IMR-90 (cell line): Measurements from ENCODE around the gene RASGRP1.

Experiments
- BHLHE40 ChIP-seq: fragments of 150-350 bp; IDR thresholded peaks from 2 replicates; pipeline ENCODE4 v1.6.1; 2016; ENCODE audit warnings: mild to moderate bottlenecking, low read depth, low read length
- CEBPB ChIP-seq: IDR thresholded peaks from 2 replicates; pipeline ENCODE4 v1.6.1; 2012; ENCODE audit warnings: low read depth, low read length, improper control_type of control experiment
- MAFK ChIP-seq: IDR thresholded peaks from 2 replicates; pipeline ENCODE4 v1.6.1; 2012; ENCODE audit warnings: low read depth, low read length, improper control_type of control experiment
- MAZ ChIP-seq: IDR thresholded peaks from 2 replicates; pipeline ENCODE4 v1.6.1; 2012; ENCODE audit warnings: low read depth, mild to moderate bottlenecking, low read length, improper control_type of control experiment, moderate library complexity, borderline replicate concordance
- POLR2A ChIP-seq: IDR thresholded peaks from 2 replicates; pipeline ENCODE4 v1.6.1; 2012; ENCODE audit warnings: mild to moderate bottlenecking, low read depth, low read length
- RAD21 ChIP-seq: IDR thresholded peaks from 2 replicates; pipeline ENCODE4 v1.6.1; 2012; ENCODE audit warnings: low read length, improper control_type of control experiment
- RFX5 ChIP-seq: IDR thresholded peaks from 2 replicates; pipeline ENCODE4 v1.8.0; 2012; ENCODE audit warnings: low read depth, mild to moderate bottlenecking, low read length, moderate library complexity
- SMC3 ChIP-seq: fragments of 150-350 bp; IDR thresholded peaks from 2 replicates; pipeline ENCODE4 v1.6.1; 2016; ENCODE audit warnings: low read depth, mild to moderate bottlenecking, antibody characterized with exemption, low read length, moderate library complexity
- TF ChIP-seq, protein P1 (sequence below): conservative IDR thresholded peaks from 2 replicates; pipeline ENCODE4 v1.5.1; 2012; ENCODE audit warnings: mild to moderate bottlenecking, low read depth, low read length, improper control_type of control experiment
- TF ChIP-seq, protein P2 (sequence below): fragments of 150-350 bp; IDR thresholded peaks from 2 replicates; pipeline ENCODE4 v1.6.1; 2017; ENCODE audit warnings: mild to moderate bottlenecking, antibody characterized with exemption, low read length, low read depth
- TF ChIP-seq, protein P3 (sequence below): fragments of 150-350 bp; IDR thresholded peaks from 2 replicates; pipeline ENCODE4 v1.6.1; 2016; ENCODE audit warnings: low read depth, mild to moderate bottlenecking, low read length, moderate library complexity, borderline replicate concordance

DNA sequence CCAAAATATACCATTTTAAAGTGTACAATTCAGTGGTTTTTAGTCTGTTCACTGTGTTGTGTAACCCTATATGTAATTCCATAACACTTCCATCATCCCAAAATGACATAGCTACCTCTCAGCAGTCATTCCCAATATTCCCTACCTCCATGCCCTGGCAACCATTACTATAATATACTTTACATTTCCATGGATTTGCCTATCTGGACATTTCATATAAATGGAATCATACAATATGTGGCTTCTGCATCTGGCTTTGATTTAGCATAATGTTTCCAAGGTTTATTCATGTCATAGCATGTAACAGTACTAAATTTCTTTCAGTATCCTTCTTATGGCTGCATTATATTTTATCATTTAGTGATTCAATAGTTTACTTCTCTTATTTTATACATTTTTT is 85.3 kb downstream of the RASGRP1 start:
- TF ChIP-seq, protein P1, sequence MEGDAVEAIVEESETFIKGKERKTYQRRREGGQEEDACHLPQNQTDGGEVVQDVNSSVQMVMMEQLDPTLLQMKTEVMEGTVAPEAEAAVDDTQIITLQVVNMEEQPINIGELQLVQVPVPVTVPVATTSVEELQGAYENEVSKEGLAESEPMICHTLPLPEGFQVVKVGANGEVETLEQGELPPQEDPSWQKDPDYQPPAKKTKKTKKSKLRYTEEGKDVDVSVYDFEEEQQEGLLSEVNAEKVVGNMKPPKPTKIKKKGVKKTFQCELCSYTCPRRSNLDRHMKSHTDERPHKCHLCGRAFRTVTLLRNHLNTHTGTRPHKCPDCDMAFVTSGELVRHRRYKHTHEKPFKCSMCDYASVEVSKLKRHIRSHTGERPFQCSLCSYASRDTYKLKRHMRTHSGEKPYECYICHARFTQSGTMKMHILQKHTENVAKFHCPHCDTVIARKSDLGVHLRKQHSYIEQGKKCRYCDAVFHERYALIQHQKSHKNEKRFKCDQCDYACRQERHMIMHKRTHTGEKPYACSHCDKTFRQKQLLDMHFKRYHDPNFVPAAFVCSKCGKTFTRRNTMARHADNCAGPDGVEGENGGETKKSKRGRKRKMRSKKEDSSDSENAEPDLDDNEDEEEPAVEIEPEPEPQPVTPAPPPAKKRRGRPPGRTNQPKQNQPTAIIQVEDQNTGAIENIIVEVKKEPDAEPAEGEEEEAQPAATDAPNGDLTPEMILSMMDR, result no peak
- TF ChIP-seq, protein P2, sequence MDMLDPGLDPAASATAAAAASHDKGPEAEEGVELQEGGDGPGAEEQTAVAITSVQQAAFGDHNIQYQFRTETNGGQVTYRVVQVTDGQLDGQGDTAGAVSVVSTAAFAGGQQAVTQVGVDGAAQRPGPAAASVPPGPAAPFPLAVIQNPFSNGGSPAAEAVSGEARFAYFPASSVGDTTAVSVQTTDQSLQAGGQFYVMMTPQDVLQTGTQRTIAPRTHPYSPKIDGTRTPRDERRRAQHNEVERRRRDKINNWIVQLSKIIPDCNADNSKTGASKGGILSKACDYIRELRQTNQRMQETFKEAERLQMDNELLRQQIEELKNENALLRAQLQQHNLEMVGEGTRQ, result no peak
- TF ChIP-seq, protein P3, sequence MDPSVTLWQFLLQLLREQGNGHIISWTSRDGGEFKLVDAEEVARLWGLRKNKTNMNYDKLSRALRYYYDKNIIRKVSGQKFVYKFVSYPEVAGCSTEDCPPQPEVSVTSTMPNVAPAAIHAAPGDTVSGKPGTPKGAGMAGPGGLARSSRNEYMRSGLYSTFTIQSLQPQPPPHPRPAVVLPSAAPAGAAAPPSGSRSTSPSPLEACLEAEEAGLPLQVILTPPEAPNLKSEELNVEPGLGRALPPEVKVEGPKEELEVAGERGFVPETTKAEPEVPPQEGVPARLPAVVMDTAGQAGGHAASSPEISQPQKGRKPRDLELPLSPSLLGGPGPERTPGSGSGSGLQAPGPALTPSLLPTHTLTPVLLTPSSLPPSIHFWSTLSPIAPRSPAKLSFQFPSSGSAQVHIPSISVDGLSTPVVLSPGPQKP, result no peak
- TF ChIP-seq CEBPB (0 out of 2 replicates have a peak, but pooled peaks have one; percentile 17), RFX5 (no peak), POLR2A (no peak), BHLHE40 (no peak), SMC3 (no peak), MAFK (no peak), MAZ (no peak), RAD21 (no peak)
